22Rv1 (cell line): ENCODE results near the gene CCDC80.

ENCODE experiments used
- H3K27ac ChIP-seq: fragments of 450-650 bp; 2 replicates; pipeline ENCODE4 v1.5.1; 2017
- CTCF ChIP-seq: fragments of 450-650 bp; IDR thresholded peaks from 2 replicates; pipeline ENCODE4 v1.5.1; 2017; ENCODE audit warnings: mild to moderate bottlenecking
- ZFX ChIP-seq: fragments of 450-650 bp; IDR thresholded peaks from 2 replicates; pipeline ENCODE4 v1.6.1; 2017; ENCODE audit warnings: antibody characterized with exemption, borderline replicate concordance

Gene CCDC80

DNA sequence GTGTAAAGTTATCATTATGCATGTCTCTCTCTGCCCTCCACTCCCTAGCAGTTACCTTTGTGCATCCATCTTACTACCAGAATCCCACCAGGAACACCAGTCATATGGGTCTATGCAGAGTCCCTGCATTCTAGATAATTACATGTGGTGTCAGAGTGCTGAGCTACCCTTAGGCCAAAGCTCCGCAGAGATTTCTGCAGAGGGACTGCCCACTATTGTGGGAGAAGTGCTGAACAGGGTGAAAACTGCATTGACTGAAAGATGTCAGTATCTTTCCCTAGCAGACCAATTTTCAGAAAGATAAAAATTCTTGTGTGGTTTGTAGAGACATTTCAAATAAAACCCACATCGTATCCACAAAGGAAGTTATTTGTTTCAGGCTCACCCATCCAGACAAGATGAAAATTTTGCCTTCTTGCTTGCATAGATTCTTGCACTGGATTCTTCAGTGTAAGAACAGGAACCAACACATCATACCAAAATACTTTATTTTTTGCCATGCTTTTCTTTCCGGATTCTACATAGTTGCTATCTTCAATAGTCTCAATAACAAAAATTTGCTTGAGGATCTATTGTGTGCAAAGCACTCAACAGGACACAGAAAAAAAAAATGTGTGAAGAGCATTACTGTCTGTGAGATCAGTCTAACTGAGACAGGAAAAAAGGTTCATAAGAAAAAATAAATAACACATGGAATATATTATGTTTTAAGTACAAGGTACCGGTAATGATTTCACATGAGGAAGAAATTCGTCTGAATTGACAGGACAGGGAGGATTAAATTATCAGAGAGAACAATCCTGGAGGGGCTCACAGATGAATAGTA lies 32.0 kb upstream of the CCDC80 start:
- no peak for TF ChIP-seq ZFX
- TF ChIP-seq CTCF: no peak
- H3K27ac ChIP-seq: 0 out of 2 replicates have a peak overlapping the region, but pooled peaks have one; percentile 19

GRCh38 chr3:112671930-112672715 lies 31.2 kb upstream of the CCDC80 start:
- TF ChIP-seq CTCF (no peak), ZFX (no peak)
- 0 out of 2 replicates have a peak overlapping the region, but pooled peaks have one; percentile 19 for H3K27ac ChIP-seq

DNA sequence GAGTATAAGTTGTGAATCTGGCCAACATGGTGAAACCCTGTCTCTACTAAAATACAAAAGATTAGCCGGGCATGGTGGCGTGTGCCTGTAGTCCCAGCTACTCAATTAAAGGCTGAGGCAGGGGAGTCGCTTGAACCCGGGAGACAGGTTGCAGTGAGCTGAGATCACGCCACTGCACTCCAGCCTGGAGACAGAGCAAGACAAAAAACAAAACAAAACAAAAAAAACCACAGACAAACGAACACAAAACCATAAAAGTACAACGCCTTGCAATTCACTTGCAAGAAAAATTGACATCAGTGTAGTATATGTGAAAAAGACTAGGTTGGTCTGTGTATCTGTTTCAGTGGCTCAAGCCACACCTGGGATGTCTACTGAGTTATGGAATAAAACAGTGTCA lies 29.9 kb upstream of the CCDC80 start:
- TF ChIP-seq CTCF (no peak), ZFX (no peak)
- no peak overlapping the region for H3K27ac ChIP-seq

GRCh38 chr3:112667599-112667998 lies 26.7 kb upstream of the CCDC80 start:
- TF ChIP-seq ZFX: no peak
- TF ChIP-seq CTCF: no peak
- no peak overlapping the region for H3K27ac ChIP-seq

- H3K27ac ChIP-seq: peak overlapping the region; percentile 77
Observed at GRCh38 chr3:112665009-112665408, 24.1 kb upstream of the CCDC80 start.

GRCh38 chr3:112656043-112656442 lies 15.1 kb upstream of the CCDC80 start:
- no peak overlapping the region for H3K27ac ChIP-seq
- TF ChIP-seq ZFX (no peak), CTCF (no peak)

DNA sequence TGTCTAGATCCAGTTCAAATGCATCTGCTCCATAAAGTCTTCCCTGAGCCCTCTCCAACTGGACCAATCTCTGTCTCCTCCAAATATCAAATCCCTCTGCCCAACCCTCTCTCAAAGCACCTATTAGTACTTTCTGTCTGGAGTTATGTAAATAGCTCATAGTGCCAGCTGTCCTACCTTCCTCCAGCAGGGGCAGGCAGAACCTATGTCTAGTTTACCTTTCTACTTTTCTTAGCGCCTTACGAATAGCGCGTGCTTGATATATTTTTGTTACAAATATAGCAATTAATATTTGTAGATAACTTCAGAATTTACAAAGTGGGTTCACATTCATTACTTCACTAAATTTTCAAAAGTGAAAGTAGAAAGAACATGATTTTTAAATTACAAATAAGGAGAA lies 14.0 kb upstream of the CCDC80 start:
- no peak overlapping the region for H3K27ac ChIP-seq
- TF ChIP-seq ZFX: no peak
- peak; percentile 22; the same call in 1 of the 2 replicates for TF ChIP-seq CTCF
